ENCODE results near the gene CRAMP1.
A peak's percentile ranks its signal among the peaks of the same experiment; 100 is the strongest.

Gene CRAMP1

DNA sequence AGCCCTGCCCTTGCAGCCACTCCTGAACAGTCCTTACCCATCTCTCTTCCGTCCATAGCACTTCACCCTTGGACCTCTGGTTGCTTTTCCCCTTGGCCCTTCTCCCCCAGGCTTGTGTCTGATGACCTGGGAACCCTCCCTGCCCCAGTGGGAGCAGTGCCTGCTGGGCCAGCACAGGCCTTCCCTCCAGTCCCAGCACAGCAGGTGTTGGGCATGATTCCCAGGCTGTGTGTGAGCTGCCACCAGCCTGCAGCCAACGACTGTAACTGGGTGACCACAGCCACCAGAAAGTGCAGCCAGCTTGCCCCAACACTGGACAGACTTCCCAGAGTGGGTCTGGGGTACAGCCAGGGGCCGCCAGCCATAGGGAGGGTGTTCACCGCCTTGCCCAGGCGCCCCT is 30.0 kb downstream of the CRAMP1 start:
- Histone ChIP-seq H3K4ac (ENCODE audit: low read depth in 1 of 2, low read length in 2 of 2) (no peak overlapping the region), H3K27me3 (ENCODE audit: control insufficient read depth in 1 of 2, insufficient read depth in 1 of 2, low read length in 2 of 2) (no peaks in the 10 kb centered on the region), H2AFZ (ENCODE audit: low read depth, low read length) (no peak overlapping the region), H3K14ac (ENCODE audit: low read length in 2 of 2) (no peak overlapping the region), H2BK12ac (ENCODE audit: low read length in 2 of 2) (no peak overlapping the region), H2BK5ac (ENCODE audit: low read depth, low read length, poor library complexity, severe bottlenecking) (no peak overlapping the region), H3K27ac (ENCODE audit: low read length, poor library complexity, severe bottlenecking) (no peak overlapping the region), H3K4me3 (ENCODE audit: insufficient read depth in 1 of 2, low read depth in 1 of 2, low read length in 2 of 2) (no peak overlapping the region), H2BK120ac (ENCODE audit: low read depth, low read length) (no peak overlapping the region), H3K23ac (ENCODE audit: low read length in 2 of 2) (no peak overlapping the region), H3K18ac (ENCODE audit: low read depth in 1 of 2, low read length in 2 of 2) (no peak overlapping the region), H3K9me3 (ENCODE audit: control insufficient read depth, low read length) (no peaks in the 10 kb centered on the region), H4K8ac (ENCODE audit: low read length) (no peak overlapping the region), H3K4me2 (ENCODE audit: low read length, poor library complexity, severe bottlenecking) (no peak overlapping the region), H2BK15ac (ENCODE audit: low read depth, poor library complexity, severe bottlenecking) (no peak overlapping the region), H4K91ac (ENCODE audit: low read length) (no peak overlapping the region), H3K4me1 (ENCODE audit: control insufficient read depth, insufficient read depth, low read depth, low read length) (peaks cover 15% of the 10 kb centered on the region), H3K9ac (ENCODE audit: low read length) (no peak overlapping the region), H3K36me3 (ENCODE audit: control insufficient read depth in 1 of 2, insufficient read depth in 2 of 2, low read depth in 1 of 2, low read length in 2 of 2) (peaks cover 69 to 93% of the 10 kb centered on the region in 2 experiments), H3K79me1 (replicated peaks; ENCODE audit: low read length, poor library complexity, severe bottlenecking) (peaks cover 59% of the 10 kb centered on the region), H2AK5ac (ENCODE audit: low read length, severe bottlenecking) (no peak overlapping the region)
- 96% methylated on average over 5 of the region's 5 CpGs for WGBS
- no peak for DNase-seq

DNA sequence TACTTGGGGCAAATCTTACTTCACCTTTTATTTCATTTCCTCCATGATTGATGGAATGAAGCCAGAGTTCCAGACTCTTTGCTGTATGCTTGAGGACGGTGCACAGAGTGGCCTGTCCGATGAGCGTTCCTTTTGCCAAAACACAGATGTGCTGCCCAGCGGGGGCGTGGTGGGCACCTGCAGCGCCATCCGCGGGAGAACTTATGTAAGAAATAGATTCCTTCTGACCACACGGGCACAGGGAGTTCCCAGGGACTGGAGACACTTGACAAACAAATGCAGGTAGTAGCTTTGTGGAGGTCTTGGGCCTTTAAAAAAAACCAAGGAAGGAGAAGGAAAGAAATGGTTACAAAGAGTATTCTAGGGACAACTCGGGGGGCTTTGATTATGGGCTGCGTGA is 30.6 kb downstream of the CRAMP1 start:
- Histone ChIP-seq H3K14ac (ENCODE audit: low read length in 2 of 2) (no peak overlapping the region), H3K36me3 (ENCODE audit: control insufficient read depth in 1 of 2, insufficient read depth in 2 of 2, low read depth in 1 of 2, low read length in 2 of 2) (peaks cover 63 to 90% of the 10 kb centered on the region in 2 experiments), H3K4ac (ENCODE audit: low read depth in 1 of 2, low read length in 2 of 2) (no peak overlapping the region), H3K4me2 (ENCODE audit: low read length, poor library complexity, severe bottlenecking) (no peak overlapping the region), H3K79me1 (replicated peaks; ENCODE audit: low read length, poor library complexity, severe bottlenecking) (peaks cover 54% of the 10 kb centered on the region), H3K27me3 (ENCODE audit: control insufficient read depth in 1 of 2, insufficient read depth in 1 of 2, low read length in 2 of 2) (no peaks in the 10 kb centered on the region), H2AFZ (ENCODE audit: low read depth, low read length) (no peak overlapping the region), H4K8ac (ENCODE audit: low read length) (no peak overlapping the region), H3K4me1 (ENCODE audit: control insufficient read depth, insufficient read depth, low read depth, low read length) (peaks cover 15% of the 10 kb centered on the region), H2BK15ac (ENCODE audit: low read depth, poor library complexity, severe bottlenecking) (no peak overlapping the region), H2BK12ac (ENCODE audit: low read length in 2 of 2) (no peak overlapping the region), H2BK5ac (ENCODE audit: low read depth, low read length, poor library complexity, severe bottlenecking) (no peak overlapping the region), H3K9ac (ENCODE audit: low read length) (no peak overlapping the region), H4K91ac (ENCODE audit: low read length) (no peak overlapping the region), H3K9me3 (ENCODE audit: control insufficient read depth, low read length) (no peaks in the 10 kb centered on the region), H3K27ac (ENCODE audit: low read length, poor library complexity, severe bottlenecking) (no peak overlapping the region), H2AK5ac (ENCODE audit: low read length, severe bottlenecking) (no peak overlapping the region), H3K4me3 (ENCODE audit: insufficient read depth in 1 of 2, low read depth in 1 of 2, low read length in 2 of 2) (no peak overlapping the region), H3K23ac (ENCODE audit: low read length in 2 of 2) (no peak overlapping the region), H2BK120ac (ENCODE audit: low read depth, low read length) (no peak overlapping the region), H3K18ac (ENCODE audit: low read depth in 1 of 2, low read length in 2 of 2) (no peak overlapping the region)
- DNase-seq: no peak
- 97% methylated on average over 11 of the region's 11 CpGs for WGBS

DNA sequence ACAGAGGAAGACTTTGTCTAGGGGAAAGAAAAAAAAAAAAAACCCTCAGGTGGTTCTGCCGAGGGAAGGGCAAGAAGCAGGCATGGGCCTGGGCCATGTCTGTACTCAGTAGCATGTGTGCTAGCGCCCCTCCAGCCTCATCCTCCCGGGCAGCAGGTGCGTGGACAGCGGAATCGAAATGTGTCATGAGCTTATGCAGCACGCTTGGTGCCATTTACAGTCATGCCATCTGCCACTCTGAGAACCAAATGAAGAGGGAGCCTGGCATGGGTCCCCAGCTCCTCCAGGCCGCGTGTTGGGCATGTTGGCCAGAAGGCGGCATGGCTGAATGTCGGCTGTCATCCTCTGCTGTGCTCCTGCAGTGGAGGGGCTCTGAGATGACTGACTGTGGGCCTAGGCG is 31.4 kb downstream of the CRAMP1 start:
- Histone ChIP-seq H2AK5ac (ENCODE audit: low read length, severe bottlenecking) (no peak overlapping the region), H3K23ac (ENCODE audit: low read length in 2 of 2) (no peak overlapping the region), H3K9me3 (ENCODE audit: control insufficient read depth, low read length) (no peaks in the 10 kb centered on the region), H3K79me1 (replicated peaks; ENCODE audit: low read length, poor library complexity, severe bottlenecking) (peaks cover 50% of the 10 kb centered on the region), H2BK15ac (ENCODE audit: low read depth, poor library complexity, severe bottlenecking) (no peak overlapping the region), H3K4ac (ENCODE audit: low read depth in 1 of 2, low read length in 2 of 2) (no peak overlapping the region), H3K36me3 (ENCODE audit: control insufficient read depth in 1 of 2, insufficient read depth in 2 of 2, low read depth in 1 of 2, low read length in 2 of 2) (peaks cover 55 to 88% of the 10 kb centered on the region in 2 experiments), H3K4me1 (ENCODE audit: control insufficient read depth, insufficient read depth, low read depth, low read length) (peaks cover 15% of the 10 kb centered on the region), H2BK120ac (ENCODE audit: low read depth, low read length) (no peak overlapping the region), H3K18ac (ENCODE audit: low read depth in 1 of 2, low read length in 2 of 2) (no peak overlapping the region), H3K27me3 (ENCODE audit: control insufficient read depth in 1 of 2, insufficient read depth in 1 of 2, low read length in 2 of 2) (no peaks in the 10 kb centered on the region), H2BK5ac (ENCODE audit: low read depth, low read length, poor library complexity, severe bottlenecking) (no peak overlapping the region), H2BK12ac (ENCODE audit: low read length in 2 of 2) (no peak overlapping the region), H3K4me3 (ENCODE audit: insufficient read depth in 1 of 2, low read depth in 1 of 2, low read length in 2 of 2) (no peak overlapping the region), H3K4me2 (ENCODE audit: low read length, poor library complexity, severe bottlenecking) (no peak overlapping the region), H2AFZ (ENCODE audit: low read depth, low read length) (no peak overlapping the region), H4K8ac (ENCODE audit: low read length) (no peak overlapping the region), H3K14ac (ENCODE audit: low read length in 2 of 2) (no peak overlapping the region), H3K9ac (ENCODE audit: low read length) (no peak overlapping the region), H3K27ac (ENCODE audit: low read length, poor library complexity, severe bottlenecking) (no peak overlapping the region), H4K91ac (ENCODE audit: low read length) (no peak overlapping the region)
- DNase-seq: no peak
- over 99% methylated on average over 12 of the region's 12 CpGs for WGBS

DNA sequence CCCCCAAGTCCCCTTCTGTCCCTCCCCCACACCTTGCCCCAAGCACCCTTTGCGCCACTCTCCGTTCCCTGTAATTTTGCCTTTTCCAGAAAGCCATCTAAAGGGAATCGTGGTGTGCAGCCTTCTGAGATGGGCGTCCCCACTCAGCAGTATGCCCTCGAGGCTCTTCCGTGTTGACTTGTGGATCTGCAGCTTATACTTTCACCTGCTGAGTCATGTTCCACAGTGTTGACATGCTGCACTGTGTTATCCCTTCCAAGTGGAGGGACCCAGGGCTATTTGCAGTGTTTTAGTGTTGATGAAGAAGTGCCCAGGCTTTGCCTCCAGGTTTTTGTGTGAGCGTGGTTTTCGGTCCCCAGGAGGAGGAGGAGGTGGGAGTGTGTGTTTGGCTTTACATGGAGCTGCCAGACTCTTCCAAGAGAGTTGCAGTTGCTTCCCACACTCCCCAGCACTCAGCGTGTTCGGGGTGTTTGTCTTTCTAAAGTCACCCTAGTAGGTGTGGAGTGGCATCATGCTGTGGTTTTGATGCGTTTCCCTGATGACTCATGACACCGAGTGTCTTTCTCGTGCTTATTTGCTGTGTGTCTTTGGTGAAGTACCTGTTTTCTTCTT is 33.9 kb downstream of the CRAMP1 start:
- Histone ChIP-seq H3K9me3 (ENCODE audit: control insufficient read depth, low read length) (no peaks in the 10 kb centered on the region), H3K9ac (ENCODE audit: low read length) (no peak overlapping the region), H4K8ac (ENCODE audit: low read length) (no peak overlapping the region), H3K4me2 (ENCODE audit: low read length, poor library complexity, severe bottlenecking) (no peak overlapping the region), H3K4me3 (ENCODE audit: insufficient read depth in 1 of 2, low read depth in 1 of 2, low read length in 2 of 2) (no peak overlapping the region), H3K14ac (ENCODE audit: low read length in 2 of 2) (no peak overlapping the region), H3K4ac (ENCODE audit: low read depth in 1 of 2, low read length in 2 of 2) (no peak overlapping the region), H2AFZ (ENCODE audit: low read depth, low read length) (no peak overlapping the region), H3K79me1 (replicated peaks; ENCODE audit: low read length, poor library complexity, severe bottlenecking) (peaks cover 51% of the 10 kb centered on the region), H3K27me3 (ENCODE audit: control insufficient read depth in 1 of 2, insufficient read depth in 1 of 2, low read length in 2 of 2) (no peaks in the 10 kb centered on the region), H3K23ac (ENCODE audit: low read length in 2 of 2) (no peak overlapping the region), H3K27ac (ENCODE audit: low read length, poor library complexity, severe bottlenecking) (peak overlapping the region; percentile 8), H4K91ac (ENCODE audit: low read length) (no peak overlapping the region), H3K36me3 (ENCODE audit: control insufficient read depth in 1 of 2, insufficient read depth in 2 of 2, low read depth in 1 of 2, low read length in 2 of 2) (peaks cover 45 to 69% of the 10 kb centered on the region in 2 experiments), H2BK12ac (ENCODE audit: low read length in 2 of 2) (no peak overlapping the region), H3K4me1 (ENCODE audit: control insufficient read depth, insufficient read depth, low read depth, low read length) (peaks cover 10% of the 10 kb centered on the region), H2BK120ac (ENCODE audit: low read depth, low read length) (no peak overlapping the region), H3K18ac (ENCODE audit: low read depth in 1 of 2, low read length in 2 of 2) (no peak overlapping the region), H2BK15ac (ENCODE audit: low read depth, poor library complexity, severe bottlenecking) (no peak overlapping the region), H2BK5ac (ENCODE audit: low read depth, low read length, poor library complexity, severe bottlenecking) (no peak overlapping the region), H2AK5ac (ENCODE audit: low read length, severe bottlenecking) (no peak overlapping the region)
- WGBS: 81% methylated on average over 11 of the region's 13 CpGs
- peak; percentile 73 for DNase-seq
